Psoas muscle (tissue), 8 donors: ENCODE data around the gene SLC25A44. TPM values are rescaled to one million over a fixed set of nuclear protein-coding genes. Genes with fewer than 3 reads are reported as not detected.

Experiments used
- ATAC-seq, 4 donors: fragments of 200-7000 bp; cut with Tn5 transposase; one replicate each; pipeline ENCODE4 v1.9.1; 2020; ENCODE audit warnings: moderate library complexity in 3 of 4, mild to moderate bottlenecking in 2 of 4
- DNase-seq, 2 donors: peaks; one replicate each; pipeline ENCODE4 v3.0.0-alpha.2; 2020
- H3K27ac ChIP-seq: fragments of 200-600 bp; one replicate; pipeline ENCODE4 v1.8.0; 2022
- H3K27me3 ChIP-seq, 3 donors: fragments of 200-600 bp in 1 of 3; one replicate each; pipeline versions ENCODE4 v1.6.1 to v1.8.0; 2013 to 2022; ENCODE audit warnings: low read length in 2 of 3, mild to moderate bottlenecking in 2 of 3, moderate library complexity in 1 of 3; ENCODE audit not compliant: insufficient read depth in 3 of 3
- H3K36me3 ChIP-seq, 2 donors: fragments of 200-600 bp in 1 of 2; one replicate each; pipeline versions ENCODE4 v1.6.1 to v1.8.0; 2013 to 2022; ENCODE audit warnings: low read depth in 1 of 2, mild to moderate bottlenecking in 1 of 2, moderate library complexity in 1 of 2; ENCODE audit not compliant: insufficient read depth in 1 of 2
- H3K4me1 ChIP-seq: fragments of 200-600 bp; one replicate; pipeline ENCODE4 v1.8.0; 2022
- H3K4me3 ChIP-seq: fragments of 200-600 bp; one replicate; pipeline ENCODE4 v1.8.0; 2022; ENCODE audit warnings: mild to moderate bottlenecking
- H3K9me3 ChIP-seq: fragments of 200-600 bp; one replicate; pipeline ENCODE4 v1.8.0; 2022
- CTCF ChIP-seq: fragments of 200-600 bp; IDR thresholded peaks from one replicate; pipeline ENCODE4 v1.8.0; 2022; ENCODE audit warnings: antibody characterized with exemption
- WGBS, 3 donors: extraction: QIAGEN DNeasy Blood & Tissue Kit; methylation state at CpG; one replicate each; pipeline versions ENCODE4 v1.1.6 to v1.1.7; 2013; 5-methylcytosine and 5-hydroxymethylcytosine counted together
- intact Hi-C, 2 donors: fragments of 100-400 bp; cut with DNase I; formaldehyde crosslinking; loops; one replicate each; pipeline versions ENCODE4 v1.11.0 to v1.14.2; 2022
- polyA plus RNA-seq, 3 donors: library from polyadenylated mRNA; stranded (reverse); fragments of 200-250 nt; gene quantifications; one replicate each; pipeline ENCODE4 v1.2.3, GENCODE V29; 2013
- total RNA-seq, 4 donors: library from RNA; stranded (reverse); fragmentation: NEBNext Ultra II Directional in 2 of 4; extraction: Animal tissue kit (Norgen Biotek cat#: 25700) in 2 of 4; gene quantifications; one replicate each; pipeline versions ENCODE4 v1.2.1 to v1.2.4, GENCODE V29; 2021 to 2023
- donor health status: healthy with polysubstance abuse.
- donor health status: DM: no; HTN: no; CAD: no; lungs with moderate emphysema.
- donor health status: Bipolar disorder and iron deficiency.
- donor health status: healthy.
- donor health status: DM: yes; HTN: yes; CAD: no.
- donor health status: DM: no; HTN: no; CAD: no.
- donor health status: DM: no; HTN: no; CAD: no.
- donor health status: DM: yes; HTN: yes; CAD: no.

Gene SLC25A44
- total and polyA plus RNA-seq, 7 donors: 11.2 to 40.3 (median 21.1) TPM

GRCh38 chr1:156217871-156218270 lies 24.0 kb downstream of the SLC25A44 start:
- intact Hi-C loops: loop anchor here in 1 of 2 donors (2.0 kb wide), 1 partner anchor 35 kb away; no protein-coding TSS in a partner anchor
- no peak for TF ChIP-seq CTCF
- Histone ChIP-seq H3K36me3 (peaks cover 0 to 43% of the 10 kb centered on the region in 2 donors), H3K27me3 (no peaks in the 10 kb centered on the region), H3K4me1 (peaks cover 20% of the 10 kb centered on the region), H3K4me3 (no peak overlapping the region), H3K27ac (peak overlapping the region; percentile 64), H3K9me3 (no peaks in the 10 kb centered on the region)
- no peak for DNase-seq
- 18 to 42% (median 37%) methylated on average over 2 of the region's 2 CpGs for WGBS, 3 donors
- no peak for ATAC-seq

GRCh38 chr1:156220226-156220625 lies 26.3 kb downstream of the SLC25A44 start:
- no peak overlapping the region for H3K4me3 ChIP-seq
- no peaks in the 10 kb centered on the region for H3K9me3 ChIP-seq
- intact Hi-C loops: no loop called here
- WGBS, 3 donors: 94 to 97% (median 95%) methylated on average over 9 of the region's 9 CpGs
- peaks cover 10% of the 10 kb centered on the region for H3K4me1 ChIP-seq
- no peak for TF ChIP-seq CTCF
- no peaks in the 10 kb centered on the region for H3K27me3 ChIP-seq
- H3K27ac ChIP-seq: no peak overlapping the region
- DNase-seq (no peak), ATAC-seq (no peak)
- peaks cover 0 to 50% of the 10 kb centered on the region in 2 donors for H3K36me3 ChIP-seq

GRCh38 chr1:156221986-156222692 lies 28.2 kb downstream of the SLC25A44 start:
- 91 to 97% (median 92%) methylated on average over 13 of the region's 13 CpGs for WGBS, 3 donors

GRCh38 chr1:156225677-156226014 lies 31.7 kb downstream of the SLC25A44 start:
- H3K27ac ChIP-seq: no peak overlapping the region
- no peak for DNase-seq
- H3K36me3 ChIP-seq: peaks cover 0 to 79% of the 10 kb centered on the region in 2 donors
- H3K27me3 ChIP-seq: no peaks in the 10 kb centered on the region
- no peaks in the 10 kb centered on the region for H3K9me3 ChIP-seq
- 7 to 15% (median 12%) methylated on average over 2 of the region's 2 CpGs for WGBS, 3 donors
- H3K4me3 ChIP-seq: no peak overlapping the region
- intact Hi-C loops: loop anchor here (1.0 to 2.0 kb wide), 3 partner anchors 79 to 135 kb away; no protein-coding TSS in a partner anchor
- no peak for ATAC-seq
- no peak for TF ChIP-seq CTCF
- H3K4me1 ChIP-seq: peaks cover 5% of the 10 kb centered on the region

More at GRCh38 chr1:156221986-156222692, 28.2 kb downstream of the SLC25A44 start:
- H3K36me3 ChIP-seq: peaks cover 0 to 56% of the 10 kb centered on the region in 2 donors
- TF ChIP-seq CTCF: no peak
- no peaks in the 10 kb centered on the region for H3K27me3 ChIP-seq
- intact Hi-C loops: loop anchor here in 1 of 2 donors (2.0 kb wide), 1 partner anchor 73 kb away; no protein-coding TSS in a partner anchor
- ATAC-seq (no peak), DNase-seq (no peak)
- H3K4me3 ChIP-seq: no peak overlapping the region
- peaks cover 13% of the 10 kb centered on the region for H3K4me1 ChIP-seq
- no peaks in the 10 kb centered on the region for H3K9me3 ChIP-seq
- H3K27ac ChIP-seq: no peak overlapping the region
